Panc1 (cell line): ENCODE measurements around the gene PML. TPM values are rescaled to one million over a fixed set of nuclear protein-coding genes. Genes with fewer than 3 reads are reported as not detected.

Source experiments
- ATAC-seq: fragments of 200-7000 bp; cut with Tn5 transposase; 2 replicates; pipeline ENCODE4 v1.9.1; 2020; ENCODE audit warnings: mild to moderate bottlenecking, moderate library complexity
- BruUV-seq: library from RNA; stranded (reverse); fragments of 400-500 nt; replicated peaks from 2 replicates; lab custom pipeline; 2021; lab: Mats Ljungman, UMichigan
- CTCF ChIA-PET: fragments of 300-600 bp; sonication (Branson Sonifier 250); formaldehyde crosslinking; loops from one replicate; lab custom pipeline; 2022; ENCODE audit warnings: antibody characterized with exemption; lab: Charles Lee
- POLR2A ChIA-PET: fragments of 300-600 bp; sonication (Branson Sonifier 250); formaldehyde crosslinking; loops from one replicate; lab custom pipeline; 2022; ENCODE audit warnings: antibody characterized with exemption; lab: Charles Lee
- DNase-seq: peaks from one replicate; pipeline ENCODE4 v3.0.0-alpha.2; 2010; ENCODE audit warnings: low read depth, low spot score
- H3K27ac ChIP-seq: 2 replicates; pipeline ENCODE4 v1.5.1; 2011; ENCODE audit warnings: mild to moderate bottlenecking, low read length, inconsistent platforms
- H3K27me3 ChIP-seq: fragments of 200-500 bp; sonication (Bioruptor generic); 2 replicates; pipeline ENCODE4 v1.6.0; 2014; ENCODE audit warnings: low read length, inconsistent platforms; ENCODE audit not compliant: control insufficient read depth, insufficient read depth
- H3K36me3 ChIP-seq: fragments of 200-500 bp; sonication (Bioruptor generic); 2 replicates; pipeline ENCODE4 v1.5.1; 2014; ENCODE audit warnings: inconsistent platforms, mild to moderate bottlenecking, low read length, moderate library complexity; ENCODE audit not compliant: control insufficient read depth, insufficient read depth
- H3K4me1 ChIP-seq: 2 replicates; pipeline ENCODE4 v1.5.1; 2011; ENCODE audit warnings: inconsistent platforms, mild to moderate bottlenecking, low read length, moderate library complexity; ENCODE audit not compliant: control insufficient read depth, insufficient read depth
- H3K4me3 ChIP-seq, 2 experiments: 2 replicates each; pipeline ENCODE4 v1.5.1; 2011 to 2012; ENCODE audit warnings: low read depth in 2 of 2, low read length in 2 of 2, mild to moderate bottlenecking in 2 of 2, inconsistent platforms in 1 of 2, moderate library complexity in 1 of 2
- H3K9me3 ChIP-seq: fragments of 200-500 bp; sonication (Bioruptor generic); 2 replicates; pipeline ENCODE4 v1.5.1; 2014; ENCODE audit warnings: low read depth, mild to moderate bottlenecking, inconsistent platforms, low read length, moderate library complexity; ENCODE audit not compliant: control insufficient read depth, insufficient read depth
- CTCF ChIP-seq: fragments of 450-650 bp; IDR thresholded peaks from 2 replicates; pipeline ENCODE4 v1.5.1; 2017; ENCODE audit warnings: mild to moderate bottlenecking
- POLR2AphosphoS5 ChIP-seq: IDR thresholded peaks from 2 replicates; pipeline ENCODE4 v1.6.1; 2012; ENCODE audit warnings: mild to moderate bottlenecking, low read depth, low read length, moderate library complexity
- REST ChIP-seq, 2 experiments: IDR thresholded peaks; 2 replicates each; pipeline ENCODE4 v1.6.1; 2011 to 2012; ENCODE audit warnings: low read depth in 2 of 2, control low read depth in 1 of 2, low read length in 1 of 2, mild to moderate bottlenecking in 1 of 2, moderate library complexity in 1 of 2; ENCODE audit not compliant: insufficient read depth in 1 of 2
- SIN3A ChIP-seq: IDR thresholded peaks from 2 replicates; pipeline ENCODE4 v1.6.1; 2012; ENCODE audit warnings: low read depth, mild to moderate bottlenecking, low read length, moderate library complexity, borderline replicate concordance; ENCODE audit not compliant: insufficient read depth
- TCF7L2 ChIP-seq: IDR thresholded peaks from 2 replicates; pipeline ENCODE4 v1.6.1; 2011; ENCODE audit warnings: mild to moderate bottlenecking, low read depth, low read length, inconsistent platforms
- in situ Hi-C: cut with HindIII; loops from 2 replicates; pipeline ENCODE4 v1.10.0; 2016; ENCODE audit warnings: low sequenced_read_pairs, low pct_unique_long_range_greater_than_20kb
- intact Hi-C: fragments of 100-400 bp; cut with micrococcal nuclease; formaldehyde crosslinking; loops from one replicate; pipeline ENCODE4 v1.10.0; 2022; ENCODE audit not compliant: unreplicated experiment
- total RNA-seq: library from RNA; stranded (reverse); gene quantifications from one replicate; pipeline ENCODE4 v1.2.1, GENCODE V29; 2021; ENCODE audit not compliant: unreplicated experiment

The PML gene
- total RNA-seq, 1 experiment from 2014 or later: 52.2 TPM

GRCh38 chr15:74039656-74040010 is 45.1 kb downstream of the PML start:
- CTCF ChIA-PET: interaction anchor here (0.6 to 4.2 kb wide), 4 partner anchors 67 to 327 kb away, joined by 3 to 51 read pairs (median 6); no protein-coding TSS in a partner anchor
- POLR2A ChIA-PET: interaction anchor here (0.6 to 1.1 kb wide), 2 partner anchors 19 to 33 kb away, joined by 3 to 10 read pairs; no protein-coding TSS in a partner anchor
- Histone ChIP-seq H3K9me3 (no peaks in the 10 kb centered on the region), H3K27me3 (no peaks in the 10 kb centered on the region), H3K4me3 (no peak overlapping the region), H3K36me3 (no peaks in the 10 kb centered on the region; the same call in 1 of the 2 replicates), H3K4me1 (no peaks in the 10 kb centered on the region), H3K27ac (no peak overlapping the region)
- intact Hi-C loops (no loop called here), in situ Hi-C loops (no loop called here)
- DNase-seq (no peak), ATAC-seq (no peak)
- TF ChIP-seq REST (IDR thresholded peaks at IDR 0.05; ENCODE audit: insufficient read depth in 1 of 2, low read depth in 2 of 2, low read length in 1 of 2): no peak
- TF ChIP-seq POLR2AphosphoS5: no peak
- no peak for TF ChIP-seq CTCF
- TF ChIP-seq SIN3A: no peak
- BruUV-seq: no TSS peak

GRCh38 chr15:74040109-74040850 is 45.8 kb downstream of the PML start:
- H3K4me3 ChIP-seq: no peak overlapping the region
- no peaks in the 10 kb centered on the region for H3K4me1 ChIP-seq
- ATAC-seq (no peak), DNase-seq (no peak)
- ChIA-PET POLR2A (interaction anchor here (0.6 to 1.1 kb wide), 2 partner anchors 20 to 34 kb away, joined by 3 to 10 read pairs; no protein-coding TSS in a partner anchor), CTCF (interaction anchor here (0.6 to 4.2 kb wide), 5 partner anchors 67 to 327 kb away, joined by 3 to 51 read pairs (median 5); no protein-coding TSS in a partner anchor)
- BruUV-seq: no TSS peak
- intact Hi-C loops (no loop called here), in situ Hi-C loops (no loop called here)
- H3K27me3 ChIP-seq: no peaks in the 10 kb centered on the region
- H3K27ac ChIP-seq: no peak overlapping the region
- TF ChIP-seq SIN3A: no peak
- no peak for TF ChIP-seq REST (IDR thresholded peaks at IDR 0.05; ENCODE audit: insufficient read depth in 1 of 2, low read depth in 2 of 2, low read length in 1 of 2)
- TF ChIP-seq TCF7L2: no peak
- no peak for TF ChIP-seq POLR2AphosphoS5
- TF ChIP-seq CTCF: no peak
- H3K36me3 ChIP-seq: no peaks in the 10 kb centered on the region; the same call in 1 of the 2 replicates
- H3K9me3 ChIP-seq: no peaks in the 10 kb centered on the region
